ENCODE measurements around the gene SEC61B. TPM values are rescaled to one million over a fixed set of nuclear protein-coding genes. Genes with fewer than 3 reads are reported as not detected.
A peak's percentile ranks its signal among the peaks of the same experiment; 100 is the strongest.
"Not testable (repeated sequence)": the region's sequence is repeated elsewhere in the genome, so short reads cannot be mapped to it uniquely, and the experiment has no call there.

SEC61B gene
- total RNA-seq, 1 experiment from 2014 or later, result 223 TPM

DNA sequence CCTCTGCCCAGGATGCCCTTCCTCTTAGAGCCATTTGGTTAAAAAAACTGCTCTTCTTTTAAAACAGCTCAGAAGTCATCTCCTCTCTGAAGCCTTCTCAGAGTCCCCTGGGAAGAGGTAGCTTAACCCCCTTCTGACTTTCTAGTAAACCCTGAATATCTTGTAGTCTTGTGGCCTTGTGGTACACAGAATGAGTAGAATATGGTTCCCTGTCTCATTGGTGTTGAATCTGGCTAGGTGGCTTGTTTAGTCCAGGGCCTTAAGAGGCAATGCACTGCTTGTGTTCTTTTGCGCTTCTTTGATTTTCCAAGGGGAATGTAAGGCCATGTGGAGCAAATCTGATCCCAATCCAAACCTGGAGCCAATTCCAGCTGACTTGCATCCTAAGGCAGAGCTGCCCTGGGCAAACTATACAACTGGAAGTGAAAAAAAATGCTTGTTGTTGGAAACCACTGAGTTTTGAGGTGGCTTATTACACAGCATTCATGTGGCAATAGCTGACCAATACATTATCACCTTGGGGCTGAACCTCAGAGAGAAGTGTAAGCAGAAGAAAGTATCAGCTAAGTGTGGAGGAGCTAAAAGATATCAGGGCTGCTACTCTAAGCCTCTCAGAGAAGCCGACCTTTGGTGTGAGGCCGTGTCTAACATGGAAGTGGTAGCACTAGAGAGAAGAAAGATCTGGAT, 31.3 kb upstream of the SEC61B start:
- DNase-seq (ENCODE audit: low spot score), result no peak

DNA sequence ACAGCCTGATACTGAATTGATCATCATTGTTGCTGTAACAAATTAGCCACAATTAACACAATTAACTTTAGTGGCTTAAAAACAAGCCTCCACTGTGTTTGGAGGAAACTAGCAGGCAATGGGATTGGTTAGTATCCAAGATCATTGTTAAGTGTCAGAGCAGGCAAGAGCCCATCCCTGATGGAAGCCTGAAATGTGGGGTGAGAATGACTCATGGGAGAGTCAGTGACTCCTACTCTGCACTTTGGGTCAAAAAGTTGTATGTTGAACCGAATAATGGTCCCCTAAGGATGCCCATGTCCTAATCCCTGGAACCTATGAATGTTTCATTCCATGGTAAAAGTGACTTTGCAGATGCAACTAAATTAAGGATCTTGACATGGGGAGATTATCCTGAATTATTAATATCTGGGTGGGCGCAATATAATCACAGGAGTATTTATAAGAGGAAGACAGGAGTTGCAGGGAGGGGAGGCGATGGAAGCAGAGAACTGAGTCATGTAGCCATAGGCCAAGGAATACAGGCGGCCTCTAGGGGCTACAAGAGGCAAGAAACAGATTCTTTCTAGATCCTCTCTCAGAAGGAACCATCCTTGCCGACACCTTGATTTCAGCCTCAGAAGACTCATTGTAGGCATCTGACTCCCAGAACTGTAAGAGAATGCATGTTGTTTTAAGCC, 29.2 kb upstream of the SEC61B start:
- DNase-seq (ENCODE audit: low spot score), result peak; percentile 18

DNA sequence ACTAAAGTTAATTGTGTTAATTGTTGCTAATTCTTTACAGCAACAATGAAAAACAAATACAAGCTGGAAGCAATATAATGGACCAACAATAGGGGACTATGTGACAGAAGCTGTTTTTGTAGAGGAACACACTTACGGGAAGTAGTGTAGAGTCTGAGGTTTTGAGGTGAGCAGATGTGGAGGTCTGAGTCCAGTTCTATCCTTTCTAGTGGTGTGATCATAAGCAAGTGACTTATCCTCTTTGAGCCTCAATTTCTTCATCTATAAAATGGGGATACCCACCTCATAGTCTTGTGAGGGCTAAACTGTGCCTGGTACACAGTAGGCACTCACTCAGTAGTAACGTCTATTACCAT, 28.6 kb upstream of the SEC61B start:
- DNase-seq (ENCODE audit: low spot score), result no peak

DNA sequence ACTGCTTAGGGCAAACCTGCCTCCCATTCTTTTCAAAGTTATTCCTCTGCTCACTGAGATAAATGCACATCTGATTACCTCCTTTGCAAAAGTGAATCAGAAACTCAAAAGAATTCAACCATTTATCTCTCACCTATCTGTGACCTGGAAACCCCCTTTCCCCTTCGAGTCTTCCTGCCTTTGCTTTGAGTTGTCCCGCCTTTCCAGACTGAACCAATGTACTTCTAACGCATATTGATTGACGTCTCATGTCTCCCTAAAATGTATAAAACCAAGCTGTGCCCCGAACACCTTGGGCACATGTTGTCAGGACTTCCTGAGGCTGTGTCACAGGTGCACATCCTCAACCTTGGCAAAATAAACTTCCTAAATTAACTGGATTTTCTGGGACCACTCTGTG, 25.6 kb upstream of the SEC61B start:
- DNase-seq (ENCODE audit: low spot score), result not testable (repeated sequence)

DNA sequence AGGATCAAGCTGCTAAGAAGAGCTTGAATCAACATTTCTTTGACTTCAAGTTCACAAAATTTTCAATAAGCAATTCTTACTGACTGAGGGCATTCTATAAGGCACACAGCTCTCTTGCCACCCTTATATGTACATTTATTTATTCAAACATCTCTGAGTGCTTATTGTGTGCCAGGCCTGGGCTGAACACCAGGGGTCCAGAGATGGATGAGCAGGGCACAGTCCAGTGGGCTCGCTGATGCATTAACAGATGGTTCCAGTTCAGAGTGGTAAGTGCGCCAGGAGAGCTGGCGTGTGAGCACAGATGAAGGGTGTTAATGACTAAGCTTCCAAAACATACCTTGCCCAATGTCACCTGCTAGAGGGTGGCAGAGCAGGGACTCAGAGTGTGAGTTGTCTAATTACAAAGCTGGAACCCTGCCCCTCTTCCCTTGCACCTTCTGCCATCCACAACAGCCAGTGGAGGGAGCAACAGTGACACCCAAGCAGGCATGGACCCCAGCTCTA, 24.9 kb upstream of the SEC61B start:
- no peak for DNase-seq (ENCODE audit: low spot score)

DNA sequence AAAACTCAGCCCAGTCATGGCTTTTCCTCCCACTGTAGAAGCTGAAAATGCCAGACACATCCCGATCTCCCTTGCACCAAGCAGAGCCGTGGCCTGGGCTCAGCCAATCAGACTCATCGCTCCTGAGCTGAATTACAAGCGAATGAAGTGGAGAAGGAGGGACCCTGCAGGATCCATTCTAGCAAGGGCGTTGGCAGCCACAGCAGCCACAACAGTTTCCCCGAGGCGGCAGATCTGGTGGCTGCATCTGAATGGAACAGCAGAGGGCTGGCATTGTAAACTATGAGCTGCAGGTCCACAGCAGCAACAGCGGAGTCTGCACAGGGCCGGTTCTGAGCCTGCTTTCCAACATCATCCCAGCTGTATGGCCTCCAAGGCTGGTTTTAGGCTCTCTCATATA, 24.1 kb upstream of the SEC61B start:
- DNase-seq (ENCODE audit: low spot score), result no peak

DNA sequence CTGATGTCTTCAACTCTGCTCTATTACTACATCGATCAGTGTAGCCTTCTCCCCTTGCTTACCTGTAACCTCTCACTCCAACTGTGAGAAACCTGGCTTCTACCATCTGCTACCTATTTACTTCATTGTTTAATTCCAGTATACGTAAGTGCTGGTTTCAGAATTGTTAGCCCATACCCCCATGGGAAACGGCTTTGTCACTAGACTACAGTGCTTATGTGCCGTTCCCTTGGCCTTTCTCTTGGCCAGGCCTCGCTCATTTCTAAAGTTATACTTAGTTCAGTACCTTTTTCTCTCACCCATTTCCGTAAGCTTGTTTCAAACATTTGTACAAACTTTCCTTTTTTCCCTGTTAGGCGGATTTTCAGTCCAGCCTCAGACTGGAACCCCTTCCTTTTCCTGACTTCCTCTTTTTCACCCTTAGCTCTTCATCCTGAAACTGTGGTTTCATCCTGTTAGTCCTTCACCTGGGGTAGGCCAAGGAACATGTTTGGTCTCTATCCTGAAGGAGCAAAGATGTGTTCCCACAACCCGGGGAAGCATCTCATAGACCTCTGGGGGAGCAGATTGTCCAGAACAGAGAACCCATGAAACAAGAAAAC, 22.0 kb upstream of the SEC61B start:
- DNase-seq (ENCODE audit: low spot score), result no peak

DNA sequence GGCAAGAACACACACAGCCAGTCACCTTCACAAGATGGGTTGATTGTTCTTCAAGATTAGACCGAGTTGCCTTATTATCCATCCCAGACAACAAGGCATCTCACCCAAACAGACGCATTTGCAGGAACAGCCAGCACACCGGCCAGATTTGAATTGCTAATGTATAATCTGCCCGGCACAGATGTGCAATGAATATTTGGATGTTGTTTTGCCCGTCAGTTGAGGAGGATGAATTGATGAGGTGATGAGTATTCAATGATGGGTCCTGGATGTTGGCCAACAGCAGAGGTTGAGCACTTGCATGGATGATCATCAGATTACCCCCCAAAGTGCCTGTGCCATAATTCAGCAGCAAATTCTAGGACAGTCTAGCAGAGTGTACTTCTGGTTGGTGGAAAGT, 20.5 kb upstream of the SEC61B start:
- DNase-seq (ENCODE audit: low spot score), result no peak

DNA sequence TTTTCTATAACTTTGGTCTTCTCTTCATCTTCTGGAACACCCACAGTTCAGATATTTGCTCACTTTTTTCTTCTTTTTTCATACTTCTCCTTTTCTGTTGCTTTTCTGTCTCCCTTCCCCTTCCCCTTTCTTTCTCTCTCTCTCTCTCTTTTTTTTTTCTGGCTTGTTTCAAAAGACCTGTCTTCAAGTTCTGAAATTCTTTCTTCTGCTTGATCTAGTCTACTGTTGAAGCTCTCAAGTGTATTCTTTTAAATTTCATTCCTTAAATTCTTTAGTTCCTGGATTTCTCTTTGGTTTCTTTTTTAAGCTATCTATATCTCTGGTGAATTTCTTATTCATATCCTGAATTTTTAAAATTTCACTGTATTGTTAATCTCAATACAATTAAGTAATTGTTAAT, 11.5 kb upstream of the SEC61B start:
- no peak for DNase-seq (ENCODE audit: low spot score)

DNA sequence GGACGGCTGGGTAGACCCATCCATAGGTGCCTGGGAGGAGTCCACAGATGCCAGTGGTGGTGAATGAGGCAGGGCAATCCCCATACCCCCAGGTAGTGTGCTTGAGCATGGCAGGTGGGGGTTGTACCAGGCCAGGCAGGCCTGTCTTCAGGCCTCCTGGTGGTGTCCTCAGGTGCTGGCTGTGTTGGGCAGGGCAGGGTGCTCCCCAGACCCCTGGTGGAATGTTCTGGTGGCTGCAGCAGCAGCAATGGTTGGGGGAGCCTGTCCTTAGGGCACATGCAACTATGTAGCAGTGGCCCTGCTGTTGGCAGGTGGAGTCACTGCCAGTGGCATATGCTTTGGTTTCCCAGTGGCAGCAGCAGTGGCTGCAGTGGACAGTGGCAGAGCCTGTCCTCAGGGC, 10.3 kb upstream of the SEC61B start:
- DNase-seq (ENCODE audit: low spot score), result no peak

DNA sequence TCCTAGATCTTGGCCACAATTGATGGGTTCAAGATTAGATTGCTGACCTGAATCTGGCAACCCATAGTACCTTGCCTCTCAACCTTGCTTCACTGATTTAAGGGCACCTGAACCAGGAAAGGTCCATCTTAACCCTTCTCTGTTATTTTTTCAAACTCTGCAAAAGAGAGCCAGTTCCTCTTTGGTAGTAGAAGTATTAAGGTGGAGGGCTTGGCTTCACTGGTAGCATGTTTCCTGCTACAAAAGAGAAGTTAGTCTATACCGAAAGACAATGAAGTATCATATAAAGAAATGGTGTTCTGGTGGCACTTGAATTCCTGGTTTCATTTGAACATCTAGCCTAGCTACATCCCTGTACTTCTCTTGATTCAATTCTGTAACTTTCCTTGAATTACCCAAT, 8.9 kb upstream of the SEC61B start:
- DNase-seq (ENCODE audit: low spot score), result no peak

DNA sequence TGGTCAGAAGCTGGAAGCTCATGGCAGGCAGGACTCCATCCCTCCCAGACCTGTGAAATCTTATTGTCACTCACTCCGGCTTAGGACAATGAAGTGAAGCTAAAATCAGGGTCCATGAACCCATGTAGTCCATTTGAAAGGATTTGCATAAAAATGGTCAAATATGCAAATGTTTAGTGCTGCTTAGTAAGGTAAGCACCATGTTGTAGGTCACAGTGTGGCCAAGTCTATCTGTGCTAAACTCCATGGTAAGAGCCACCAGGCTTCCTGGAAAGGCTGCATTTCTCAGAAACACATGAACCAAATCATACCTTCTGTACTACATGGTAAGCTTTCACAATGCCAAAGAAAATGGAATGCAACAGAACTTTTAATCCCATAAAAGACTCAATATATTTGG, 6.0 kb upstream of the SEC61B start:
- no peak for DNase-seq (ENCODE audit: low spot score)

DNA sequence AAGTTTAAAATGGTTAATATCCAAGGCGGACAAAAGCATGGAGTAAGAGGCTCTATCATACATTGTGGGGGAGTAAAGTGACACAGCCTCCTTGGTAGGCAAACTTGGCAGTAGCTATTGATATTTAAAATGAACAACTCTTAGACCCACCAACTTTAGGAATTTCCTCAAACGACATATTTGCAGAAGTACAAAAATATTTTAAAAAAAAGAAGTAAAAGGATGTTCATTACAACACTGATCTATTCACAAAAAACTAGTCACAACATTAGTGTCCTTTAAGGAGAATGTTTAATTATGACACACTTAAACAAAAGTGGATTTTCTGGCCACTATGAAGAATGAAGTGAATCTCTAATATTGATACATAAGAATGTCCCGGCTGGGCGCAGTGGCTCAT, 2.1 kb upstream of the SEC61B start:
- DNase-seq (ENCODE audit: low spot score), result no peak

DNA sequence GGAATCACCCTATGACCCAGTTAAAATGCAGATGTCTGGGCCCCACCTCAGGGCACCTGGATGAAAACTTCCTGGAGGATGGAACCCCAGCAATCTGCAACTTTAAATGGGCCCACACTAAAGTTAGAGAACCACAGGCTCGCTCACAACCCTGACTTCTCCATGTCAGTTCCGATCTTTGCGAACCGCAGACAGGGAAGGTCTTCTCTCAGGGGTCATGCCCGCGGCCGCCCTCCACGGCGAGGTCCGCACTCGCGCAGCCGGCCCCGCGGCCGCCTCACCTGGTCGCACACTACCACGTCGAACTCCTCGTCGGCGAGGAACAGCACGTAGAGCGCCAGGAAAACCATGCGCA, 839 bp upstream of the SEC61B start:
- no peak for DNase-seq (ENCODE audit: low spot score)

DNA sequence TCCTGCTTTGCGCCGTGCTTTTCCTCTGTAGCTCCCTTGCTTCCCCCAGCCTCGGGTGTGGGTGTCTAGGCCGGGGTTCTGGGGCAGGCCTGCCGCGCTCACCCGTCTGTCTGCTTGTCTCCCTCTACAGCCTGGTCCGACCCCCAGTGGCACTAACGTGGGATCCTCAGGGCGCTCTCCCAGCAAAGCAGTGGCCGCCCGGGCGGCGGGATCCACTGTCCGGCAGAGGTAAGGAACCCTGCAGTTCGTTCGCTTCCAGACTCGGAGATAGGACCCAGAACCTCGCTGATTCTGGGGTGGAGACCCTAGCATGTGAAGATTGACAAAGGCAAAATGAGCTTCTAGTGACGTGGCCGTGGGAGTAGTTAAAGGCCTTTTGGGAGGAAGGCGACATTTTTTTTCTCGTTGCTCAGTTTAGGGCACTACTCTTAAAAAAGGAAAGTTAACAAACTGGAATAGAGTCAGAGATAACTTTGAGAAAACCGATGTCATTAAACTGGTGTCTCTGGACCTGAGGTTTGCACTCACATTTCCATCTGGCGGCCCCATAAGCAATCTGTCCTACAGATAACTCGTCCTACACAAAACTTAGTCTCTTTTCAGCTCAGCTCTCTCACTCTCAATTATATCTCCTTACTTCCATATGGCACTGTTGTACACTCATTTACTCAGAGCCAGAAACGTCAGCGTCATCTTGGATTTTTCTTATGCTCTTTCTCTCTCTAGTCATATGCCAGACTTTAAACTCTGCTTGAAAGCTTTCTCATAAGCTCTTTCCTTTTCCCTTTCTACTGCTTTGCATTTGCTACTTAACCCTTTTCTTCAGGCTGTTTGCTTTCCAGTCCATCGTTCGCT, 561 bp downstream of the SEC61B start:
- no peak for DNase-seq (ENCODE audit: low spot score)

DNA sequence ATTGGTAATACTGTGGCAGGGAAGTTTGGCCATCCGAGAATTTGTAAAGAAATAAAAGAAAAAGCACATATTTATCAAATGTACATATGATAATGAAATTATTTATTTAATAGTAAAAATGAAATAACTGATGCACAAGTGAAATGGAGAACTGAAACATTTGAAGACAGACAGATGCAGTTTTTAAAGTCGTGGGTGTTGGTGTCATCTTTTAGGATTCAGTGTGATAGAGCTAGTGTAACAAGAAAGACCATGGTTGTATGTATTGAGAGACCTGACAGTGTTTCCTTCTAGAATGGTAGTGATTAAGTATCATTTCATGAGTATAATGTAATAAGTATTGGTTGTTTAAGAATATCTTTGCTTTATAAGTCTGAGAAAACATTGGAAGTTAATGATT, 2.4 kb downstream of the SEC61B start:
- DNase-seq (ENCODE audit: low spot score), result no peak

DNA sequence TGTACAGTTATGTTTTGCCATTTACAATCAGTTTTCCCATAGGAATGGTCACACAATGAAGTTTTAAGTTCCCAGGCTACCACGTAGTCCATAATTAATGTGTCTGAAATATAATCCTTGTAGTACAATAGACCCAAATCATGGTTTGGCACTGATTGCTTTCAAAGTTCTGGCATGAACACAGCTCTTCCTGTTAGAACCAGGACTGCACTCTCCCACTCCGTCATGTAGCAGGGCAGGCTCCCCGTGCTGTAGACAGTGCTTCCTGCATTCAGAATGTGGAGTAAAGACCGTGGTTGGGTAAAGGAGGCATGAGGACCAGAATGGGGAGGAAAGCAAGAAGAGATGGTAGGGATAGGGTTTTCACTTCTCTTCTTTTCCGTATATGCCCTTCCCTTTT, 4.0 kb downstream of the SEC61B start:
- no peak for DNase-seq (ENCODE audit: low spot score)

DNA sequence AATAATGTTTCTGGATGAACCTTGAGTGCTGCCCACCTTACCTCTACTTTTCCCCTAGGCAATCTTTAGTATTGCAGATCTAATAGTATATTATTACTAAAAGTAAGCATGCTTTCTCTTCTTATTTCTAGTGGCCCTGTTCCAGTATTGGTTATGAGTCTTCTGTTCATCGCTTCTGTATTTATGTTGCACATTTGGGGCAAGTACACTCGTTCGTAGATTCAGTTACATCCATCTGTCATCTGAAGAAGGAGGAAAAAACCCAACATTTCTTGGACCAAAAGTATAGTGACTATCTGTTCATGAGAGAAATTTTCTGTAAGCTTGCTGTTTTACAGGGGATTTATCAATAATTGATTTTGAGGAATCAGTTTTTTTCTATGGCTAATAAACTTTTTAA, 8.1 kb downstream of the SEC61B start:
- no peak for DNase-seq (ENCODE audit: low spot score)

DNA sequence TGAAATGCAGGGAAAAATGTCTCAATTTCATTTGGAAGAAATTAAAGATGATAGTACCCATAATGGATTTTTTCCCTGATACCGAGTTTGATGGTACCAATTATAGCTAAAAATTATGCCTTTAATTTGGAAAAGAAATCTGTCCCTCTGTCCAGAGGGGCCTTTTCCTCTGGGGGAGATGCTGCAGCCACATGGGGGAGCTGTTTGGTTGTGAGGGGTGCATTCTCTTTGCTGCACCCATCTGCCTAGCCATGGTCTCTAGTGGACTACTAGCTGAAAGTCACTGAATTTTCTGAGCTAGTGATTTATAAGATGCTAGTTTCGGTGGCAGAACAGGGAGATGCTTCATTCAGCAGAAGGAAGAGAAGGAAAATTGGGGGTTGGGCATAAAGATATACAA, 9.6 kb downstream of the SEC61B start:
- DNase-seq (ENCODE audit: low spot score), result peak; percentile 35

DNA sequence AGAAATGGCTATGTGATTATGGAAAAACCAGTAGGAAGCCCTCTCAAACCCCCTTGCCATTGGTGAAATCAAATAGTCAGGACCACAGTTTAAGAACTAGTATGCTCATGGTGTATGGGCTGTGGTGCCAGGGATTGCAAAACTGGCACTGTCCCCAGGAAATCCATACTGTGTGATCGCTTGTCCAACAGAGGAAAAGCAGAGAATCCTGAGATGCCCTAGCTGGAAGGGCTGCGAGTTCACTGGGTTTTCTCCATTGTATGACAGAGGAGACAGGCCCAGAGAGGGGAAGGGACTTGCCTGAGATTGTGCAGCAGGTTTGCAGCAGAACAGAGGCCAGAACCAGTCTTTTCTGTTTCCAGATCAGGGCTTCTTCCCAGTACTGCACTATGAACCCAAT, 12.5 kb downstream of the SEC61B start:
- no peak for DNase-seq (ENCODE audit: low spot score)

DNA sequence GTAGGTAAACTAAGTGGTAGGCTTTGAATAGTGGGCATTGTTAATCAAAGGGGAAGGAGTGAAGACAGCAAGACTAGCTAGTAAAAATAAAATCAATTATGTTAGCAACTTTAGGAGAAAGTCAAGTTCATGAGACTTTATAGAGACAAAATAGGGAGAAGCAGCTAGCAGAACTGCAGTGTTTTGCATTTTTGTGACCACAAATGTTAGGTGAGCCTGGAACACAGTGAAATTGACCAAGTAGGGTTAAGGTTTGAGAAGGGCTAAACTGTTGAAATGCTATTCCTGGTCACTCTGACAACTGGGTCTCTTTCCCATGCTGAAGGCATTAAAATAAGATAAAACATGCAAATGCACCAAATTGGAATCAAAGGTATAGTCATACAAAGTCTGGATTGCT, 13.0 kb downstream of the SEC61B start:
- no peak for DNase-seq (ENCODE audit: low spot score)

DNA sequence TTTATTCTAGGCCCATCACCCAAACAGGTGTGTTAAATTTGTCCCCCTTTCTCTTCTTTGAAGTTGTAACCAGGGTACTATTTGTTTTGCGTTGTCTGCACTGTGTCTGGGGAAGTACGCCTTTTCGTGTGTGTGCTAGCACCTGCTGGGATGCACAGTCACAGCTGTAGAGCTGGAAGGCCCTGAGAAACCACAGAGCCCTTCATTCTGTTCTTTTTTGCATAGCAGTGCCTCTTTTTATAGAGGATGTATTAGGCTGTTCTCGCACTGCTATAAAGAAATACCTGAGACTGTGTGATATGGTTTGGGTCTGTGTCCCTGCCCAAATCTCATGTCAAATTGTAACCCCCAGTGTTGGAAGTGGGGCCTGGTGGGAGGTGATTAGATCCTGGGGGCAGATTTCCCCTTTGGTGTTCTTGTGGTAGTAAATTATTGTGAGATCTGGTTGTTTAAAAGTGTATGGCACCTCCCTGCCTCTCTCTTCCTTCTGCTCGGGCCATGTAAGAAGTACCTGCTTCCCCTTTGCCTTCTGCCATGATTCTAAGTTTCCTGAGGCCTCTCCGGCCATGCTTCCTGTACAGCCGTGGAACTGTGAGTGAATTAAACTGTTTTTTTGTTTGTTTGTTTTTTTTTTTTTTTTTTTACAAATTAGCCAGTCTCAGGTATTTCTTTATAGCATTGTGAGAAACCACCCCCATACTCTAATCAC, 14.0 kb downstream of the SEC61B start:
- DNase-seq (ENCODE audit: low spot score), result no peak
